Nephron progenitor cell (in vitro differentiated cells): ENCODE results near the gene OASL.

Experiments
- DNase-seq: peaks from one replicate; pipeline ENCODE4 v3.0.0; 2021
- H3K27ac Mint-ChIP-seq: 2 replicates; pipeline ENCODE4 v1.8.0; 2021; ENCODE audit warnings: mild to moderate bottlenecking, moderate library complexity, mixed read lengths
- H3K27me3 Mint-ChIP-seq: 2 replicates; pipeline ENCODE4 v1.8.0; 2021; ENCODE audit warnings: mild to moderate bottlenecking, low read depth, mixed read lengths; ENCODE audit not compliant: poor library complexity
- H3K36me3 Mint-ChIP-seq: 2 replicates; pipeline ENCODE4 v1.8.0; 2021; ENCODE audit warnings: low read depth, mixed read lengths
- H3K4me1 Mint-ChIP-seq: 2 replicates; pipeline ENCODE4 v1.8.0; 2021; ENCODE audit warnings: mixed read lengths
- H3K4me3 Mint-ChIP-seq: 2 replicates; pipeline ENCODE4 v1.8.0; 2021; ENCODE audit warnings: mild to moderate bottlenecking, moderate library complexity, mixed read lengths
- H3K9me3 Mint-ChIP-seq: 2 replicates; pipeline ENCODE4 v1.8.0; 2021; ENCODE audit warnings: mild to moderate bottlenecking, moderate library complexity, mixed read lengths
- CTCF ChIP-seq: fragments of 200-600 bp; sonication (generic); IDR thresholded peaks from 2 replicates; pipeline ENCODE4 v1.5.0; 2021; ENCODE audit warnings: antibody characterized with exemption

The OASL gene

GRCh38 chr12:120988234-120988633, 50.8 kb downstream of the OASL start:
- TF ChIP-seq CTCF: no peak
- H3K4me3 Mint-ChIP-seq: no peak overlapping the region
- no peaks in the 10 kb centered on the region for H3K9me3 Mint-ChIP-seq
- H3K27me3 Mint-ChIP-seq: peaks cover 32% of the 10 kb centered on the region
- no peak for DNase-seq
- H3K27ac Mint-ChIP-seq: no peak overlapping the region
- peaks cover 11% of the 10 kb centered on the region for H3K4me1 Mint-ChIP-seq
- H3K36me3 Mint-ChIP-seq: no peaks in the 10 kb centered on the region

- peak overlapping the region; percentile 37 for H3K27ac Mint-ChIP-seq
- H3K4me1 Mint-ChIP-seq: peaks cover 15% of the 10 kb centered on the region
- H3K9me3 Mint-ChIP-seq: no peaks in the 10 kb centered on the region
- no peak for TF ChIP-seq CTCF
- H3K36me3 Mint-ChIP-seq: no peaks in the 10 kb centered on the region
- no peak for DNase-seq
- H3K4me3 Mint-ChIP-seq: no peak overlapping the region
- peaks cover 18% of the 10 kb centered on the region for H3K27me3 Mint-ChIP-seq
These were observed 54.6 kb downstream of the OASL start for GRCh38 chr12:120984351-120984898.

GRCh38 chr12:120983759-120984158, 55.3 kb downstream of the OASL start:
- peaks cover 15% of the 10 kb centered on the region for H3K4me1 Mint-ChIP-seq
- H3K9me3 Mint-ChIP-seq: no peaks in the 10 kb centered on the region
- no peaks in the 10 kb centered on the region for H3K36me3 Mint-ChIP-seq
- no peak for DNase-seq
- H3K27ac Mint-ChIP-seq: no peak overlapping the region
- H3K27me3 Mint-ChIP-seq: peaks cover 11% of the 10 kb centered on the region
- H3K4me3 Mint-ChIP-seq: no peak overlapping the region
- no peak for TF ChIP-seq CTCF

- Mint-ChIP-seq H3K9me3 (no peaks in the 10 kb centered on the region), H3K36me3 (no peaks in the 10 kb centered on the region), H3K27ac (no peak overlapping the region), H3K27me3 (peaks cover 7% of the 10 kb centered on the region), H3K4me3 (no peak overlapping the region), H3K4me1 (peaks cover 15% of the 10 kb centered on the region)
- DNase-seq: no peak
- no peak for TF ChIP-seq CTCF
These were observed 56.4 kb downstream of the OASL start for GRCh38 chr12:120982659-120983058.

GRCh38 chr12:120981407-120981941, 57.6 kb downstream of the OASL start:
- TF ChIP-seq CTCF: no peak
- peaks cover 15% of the 10 kb centered on the region for H3K4me1 Mint-ChIP-seq
- peaks cover 6% of the 10 kb centered on the region for H3K27me3 Mint-ChIP-seq
- no peak for DNase-seq
- no peak overlapping the region for H3K4me3 Mint-ChIP-seq
- H3K27ac Mint-ChIP-seq: no peak overlapping the region
- H3K36me3 Mint-ChIP-seq: no peaks in the 10 kb centered on the region
- H3K9me3 Mint-ChIP-seq: no peaks in the 10 kb centered on the region

- TF ChIP-seq CTCF: no peak
- no peak overlapping the region for H3K4me3 Mint-ChIP-seq
- H3K36me3 Mint-ChIP-seq: no peaks in the 10 kb centered on the region
- peaks cover 4% of the 10 kb centered on the region for H3K27me3 Mint-ChIP-seq
- no peak for DNase-seq
- H3K9me3 Mint-ChIP-seq: no peaks in the 10 kb centered on the region
- H3K4me1 Mint-ChIP-seq: peaks cover 15% of the 10 kb centered on the region
- H3K27ac Mint-ChIP-seq: no peak overlapping the region
These were observed 58.2 kb downstream of the OASL start for GRCh38 chr12:120980800-120981368.
